Effector memory CD4-positive, alpha-beta T cell (primary cell): ENCODE measurements around the gene CEBPE.

Experiments
- DNase-seq, 3 donors: peaks; one replicate each; pipeline ENCODE4 v3.0.0-alpha.2; 2020
- H3K27ac ChIP-seq: 2 replicates; pipeline ENCODE4 v1.7.0; 2013; ENCODE audit warnings: mild to moderate bottlenecking, low read length, moderate library complexity; ENCODE audit not compliant: insufficient read depth, poor library complexity, severe bottlenecking
- H3K27me3 ChIP-seq: replicated peaks from 2 replicates; pipeline ENCODE4 v1.7.0; 2013; ENCODE audit warnings: mild to moderate bottlenecking, low read length; ENCODE audit not compliant: insufficient read depth, control insufficient read depth, poor library complexity, severe bottlenecking
- H3K36me3 ChIP-seq: 2 replicates; pipeline ENCODE4 v1.7.0; 2013; ENCODE audit warnings: mild to moderate bottlenecking, low read length, moderate library complexity; ENCODE audit not compliant: control insufficient read depth, insufficient read depth
- H3K4me1 ChIP-seq: 2 replicates; pipeline ENCODE4 v1.7.0; 2013; ENCODE audit warnings: low read length, mild to moderate bottlenecking; ENCODE audit not compliant: control insufficient read depth, insufficient read depth, poor library complexity, severe bottlenecking
- H3K4me3 ChIP-seq: 2 replicates; pipeline ENCODE4 v1.7.0; 2013; ENCODE audit warnings: low read length, low read depth, mild to moderate bottlenecking; ENCODE audit not compliant: insufficient read depth, poor library complexity, severe bottlenecking
- H3K9me3 ChIP-seq: 2 replicates; pipeline ENCODE4 v1.7.0; 2013; ENCODE audit warnings: mild to moderate bottlenecking, low read length, moderate library complexity; ENCODE audit not compliant: control insufficient read depth
- total RNA-seq, 3 donors: gene quantifications; one replicate each; lab custom pipeline; 2026; lab: John Stamatoyannopoulos, UW

CEBPE gene
- total RNA-seq: 0.17 to 0.39 (median 0.17) reads per million in 3 donors

DNA sequence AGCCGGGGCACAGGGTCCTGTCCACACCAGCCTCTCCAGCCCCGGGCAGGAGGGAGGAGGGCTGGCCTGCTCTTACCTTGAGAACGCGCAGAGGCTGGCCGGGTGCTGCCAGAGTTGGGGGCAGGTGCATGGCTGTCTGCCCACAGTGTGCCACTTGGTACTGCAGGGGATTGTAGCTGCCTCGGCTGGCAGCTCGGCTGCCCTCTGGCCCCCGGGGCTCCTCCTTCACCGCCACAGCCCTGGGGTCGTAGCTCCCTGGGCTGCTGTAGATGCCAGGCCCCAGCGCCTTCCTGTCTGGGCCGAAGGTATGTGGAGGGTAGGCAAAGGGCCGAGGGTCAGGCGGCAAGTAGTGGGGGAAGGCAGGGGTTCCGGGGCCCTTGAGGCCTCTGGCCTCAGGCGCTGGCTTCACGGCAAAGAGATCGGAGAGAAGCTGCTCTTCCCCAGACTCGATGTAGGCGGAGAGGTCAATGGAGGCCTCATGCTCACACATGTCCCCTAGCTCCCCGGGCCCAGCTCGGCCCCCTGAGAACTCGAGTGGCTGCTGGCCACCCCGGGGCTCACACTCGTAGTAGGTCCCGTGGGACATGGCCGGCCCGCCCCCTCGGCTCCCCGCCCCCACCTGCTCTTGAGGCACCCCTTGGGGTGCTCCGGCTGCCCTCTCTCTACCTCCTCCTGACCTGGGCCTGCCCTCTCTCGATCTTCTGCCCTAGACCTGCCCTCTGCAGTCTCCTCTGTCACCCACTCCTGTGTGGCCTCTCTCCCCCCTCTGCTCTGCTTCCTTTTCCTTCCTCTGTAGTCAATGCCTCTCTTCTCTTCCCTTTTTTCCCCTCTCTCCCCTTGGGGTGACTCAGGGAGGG lies at the start of gene CEBPE:
TSS of gene CEBPE (minus strand) at position 750 of the 857 bp plus-strand sequence. CDS start at position 586, 164 bp downstream.
- no peaks in the 10 kb centered on the region for H3K36me3 ChIP-seq
- H3K4me3 ChIP-seq: no peak within 1 kb of the TSS
- no peaks in the 10 kb centered on the region for H3K9me3 ChIP-seq
- no peak for DNase-seq
- no peaks in the 10 kb centered on the region for H3K27me3 ChIP-seq
- H3K4me1 ChIP-seq: peaks cover 44% of the 10 kb centered on the region
- peak within 1 kb of the TSS; percentile 53 for H3K27ac ChIP-seq

DNA sequence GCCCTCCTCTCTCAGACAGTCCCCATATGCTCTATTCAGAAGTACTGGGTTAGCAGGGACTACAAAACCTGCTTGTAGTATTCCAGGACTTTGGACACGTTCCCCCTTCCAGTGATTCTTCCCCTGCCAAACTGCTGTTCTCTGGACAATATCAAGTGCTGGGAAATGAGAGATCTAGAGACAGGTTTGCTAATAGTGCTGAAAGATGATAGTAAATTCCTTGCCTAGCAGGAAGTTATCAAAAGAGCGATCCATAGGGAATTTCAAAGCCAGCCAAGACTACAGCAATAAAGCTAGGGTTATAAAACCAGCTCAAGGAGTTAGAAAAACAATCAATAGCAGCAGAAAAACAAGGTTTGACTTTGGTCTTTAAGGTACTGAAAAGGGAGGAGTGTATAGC lies 49.2 kb upstream of the CEBPE start:
- Histone ChIP-seq H3K36me3 (no peaks in the 10 kb centered on the region), H3K27me3 (no peaks in the 10 kb centered on the region), H3K9me3 (no peaks in the 10 kb centered on the region), H3K4me3 (no peak overlapping the region), H3K4me1 (no peaks in the 10 kb centered on the region), H3K27ac (no peak overlapping the region)
- DNase-seq: no peak

GRCh38 chr14:23167116-23167847 lies 48.2 kb upstream of the CEBPE start:
- Histone ChIP-seq H3K4me3 (no peak overlapping the region), H3K36me3 (no peaks in the 10 kb centered on the region), H3K27ac (no peak overlapping the region), H3K27me3 (no peaks in the 10 kb centered on the region), H3K9me3 (no peaks in the 10 kb centered on the region), H3K4me1 (no peaks in the 10 kb centered on the region)
- no peak for DNase-seq

DNA sequence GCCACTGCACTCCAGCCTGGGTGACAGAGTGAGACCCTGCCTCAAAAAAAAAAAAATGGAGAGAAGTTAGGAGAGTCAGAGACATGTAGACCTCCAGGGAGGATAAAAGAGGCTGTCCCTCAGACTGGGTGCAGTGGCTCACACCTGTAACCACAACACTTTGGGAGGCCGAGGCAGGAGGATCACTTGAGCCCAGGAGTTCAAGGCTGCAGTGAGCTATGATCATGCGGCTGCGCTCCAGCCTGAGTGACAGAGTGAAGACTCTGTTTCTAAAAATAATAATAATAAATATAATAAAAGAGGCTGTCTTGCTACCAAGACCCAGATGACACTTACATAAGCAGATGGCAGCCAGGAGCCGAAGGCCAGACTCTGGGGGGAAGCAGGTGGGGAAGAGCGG lies 45.9 kb upstream of the CEBPE start:
- no peak overlapping the region for H3K4me3 ChIP-seq
- H3K4me1 ChIP-seq: no peaks in the 10 kb centered on the region
- H3K36me3 ChIP-seq: no peaks in the 10 kb centered on the region
- no peak for DNase-seq
- H3K9me3 ChIP-seq: no peaks in the 10 kb centered on the region
- H3K27me3 ChIP-seq: no peaks in the 10 kb centered on the region
- H3K27ac ChIP-seq: no peak overlapping the region

- no peak for DNase-seq
- H3K27ac ChIP-seq: no peak overlapping the region
- no peaks in the 10 kb centered on the region for H3K27me3 ChIP-seq
- no peaks in the 10 kb centered on the region for H3K4me1 ChIP-seq
- no peaks in the 10 kb centered on the region for H3K9me3 ChIP-seq
- H3K36me3 ChIP-seq: no peaks in the 10 kb centered on the region
- H3K4me3 ChIP-seq: no peak overlapping the region
These were observed 45.2 kb upstream of the CEBPE start for GRCh38 chr14:23164250-23164649.

GRCh38 chr14:23163830-23164229 lies 44.8 kb upstream of the CEBPE start:
- no peak overlapping the region for H3K27ac ChIP-seq
- no peak for DNase-seq
- no peaks in the 10 kb centered on the region for H3K36me3 ChIP-seq
- H3K9me3 ChIP-seq: no peaks in the 10 kb centered on the region
- H3K27me3 ChIP-seq: no peaks in the 10 kb centered on the region
- H3K4me3 ChIP-seq: no peak overlapping the region
- no peaks in the 10 kb centered on the region for H3K4me1 ChIP-seq

DNA sequence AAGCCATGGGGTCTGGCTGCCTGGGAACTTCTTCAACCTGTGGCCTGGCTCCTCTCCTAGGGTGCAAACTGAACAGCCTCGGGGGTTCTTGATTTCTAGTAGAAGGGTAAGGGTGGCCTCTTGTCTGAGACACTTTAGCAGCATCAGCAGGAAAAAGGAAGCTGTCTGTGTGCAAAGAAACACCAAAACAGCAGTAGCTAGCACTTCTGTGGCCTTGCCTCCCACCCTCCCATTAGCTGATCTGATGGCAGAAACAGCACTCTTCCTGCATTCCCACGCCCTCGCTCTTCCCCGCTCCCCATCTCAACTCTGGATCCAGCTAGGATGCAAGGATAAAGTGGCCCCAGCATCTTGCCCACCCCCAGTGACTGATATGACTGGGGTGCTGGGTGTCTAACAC lies 43.7 kb upstream of the CEBPE start:
- H3K36me3 ChIP-seq: no peaks in the 10 kb centered on the region
- H3K27me3 ChIP-seq: no peaks in the 10 kb centered on the region
- no peaks in the 10 kb centered on the region for H3K4me1 ChIP-seq
- H3K4me3 ChIP-seq: no peak overlapping the region
- no peak overlapping the region for H3K27ac ChIP-seq
- no peak for DNase-seq
- H3K9me3 ChIP-seq: no peaks in the 10 kb centered on the region

GRCh38 chr14:23162005-23162404 lies 43.0 kb upstream of the CEBPE start:
- Histone ChIP-seq H3K4me3 (no peak overlapping the region), H3K4me1 (no peaks in the 10 kb centered on the region), H3K36me3 (no peaks in the 10 kb centered on the region), H3K27ac (no peak overlapping the region), H3K9me3 (no peaks in the 10 kb centered on the region), H3K27me3 (no peaks in the 10 kb centered on the region)
- DNase-seq: no peak

- Histone ChIP-seq H3K4me1 (no peaks in the 10 kb centered on the region), H3K36me3 (no peaks in the 10 kb centered on the region), H3K27me3 (no peaks in the 10 kb centered on the region), H3K9me3 (no peaks in the 10 kb centered on the region), H3K4me3 (no peak overlapping the region), H3K27ac (no peak overlapping the region)
- DNase-seq: no peak
These were observed 42.0 kb upstream of the CEBPE start for GRCh38 chr14:23160924-23161522.

DNA sequence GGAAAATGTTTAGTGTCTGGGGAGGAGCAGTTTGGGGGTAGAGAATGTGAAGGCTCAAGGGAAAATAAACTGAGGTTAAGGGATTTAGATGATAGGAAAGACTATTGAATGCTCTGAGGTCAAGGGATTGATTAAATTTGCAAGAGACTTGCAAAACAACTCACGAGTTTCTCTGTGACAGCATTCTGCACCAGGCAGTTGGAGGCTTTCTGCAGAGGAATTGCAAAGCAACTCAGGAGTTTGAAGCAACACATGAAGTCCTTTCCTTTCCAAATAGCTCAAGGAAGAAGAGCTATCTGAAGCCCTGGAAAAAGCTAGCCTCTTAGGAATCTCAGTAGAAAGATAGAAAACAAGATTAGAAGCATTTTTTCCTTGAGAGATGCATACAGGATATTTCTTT lies 40.5 kb upstream of the CEBPE start:
- Histone ChIP-seq H3K36me3 (no peaks in the 10 kb centered on the region), H3K27me3 (no peaks in the 10 kb centered on the region), H3K9me3 (no peaks in the 10 kb centered on the region), H3K4me3 (no peak overlapping the region), H3K27ac (no peak overlapping the region), H3K4me1 (peaks cover 2% of the 10 kb centered on the region)
- DNase-seq: no peak
